K562 (cell line): Measurements from ENCODE around the gene PLXNB3.

Experiments
- CBFB ChIP-seq: sonication (generic); formaldehyde crosslinking; IDR thresholded peaks from 2 replicates; pipeline ENCODE4 v1.4.0; 2020; ENCODE audit warnings: mild to moderate bottlenecking, missing genetic modification reagents
- CBX8 ChIP-seq: fragments of 200-600 bp; sonication (generic); IDR thresholded peaks from 2 replicates; pipeline ENCODE4 v1.6.1; 2012; ENCODE audit warnings: borderline replicate concordance, mixed run types, low read depth, mild to moderate bottlenecking, moderate library complexity, mixed read lengths, low read length, control low read depth, inconsistent platforms; ENCODE audit not compliant: poor library complexity, severe bottlenecking; ENCODE audit errors: extremely low read depth
- FOXK2 ChIP-seq, 2 experiments: fragments of 450-650 bp; IDR thresholded peaks in 1 of 2; conservative IDR thresholded peaks in 1 of 2; 2 replicates each; pipeline ENCODE4 v1.6.1; 2016; ENCODE audit warnings: low read depth in 2 of 2, mild to moderate bottlenecking in 1 of 2
- GABPA ChIP-seq: fragments of 200-800 bp; sonication (Bioruptor generic); conservative IDR thresholded peaks from 2 replicates; pipeline ENCODE4 v1.6.1; 2016; ENCODE audit warnings: low read depth, missing genetic modification characterization, missing compliant biosample characterization
- JUNB ChIP-seq: fragments of 450-650 bp; formaldehyde crosslinking; conservative IDR thresholded peaks from 2 replicates; pipeline ENCODE4 v1.4.0; 2020; ENCODE audit warnings: mild to moderate bottlenecking
- PKNOX1 ChIP-seq: fragments of 450-650 bp; IDR thresholded peaks from 2 replicates; pipeline ENCODE4 v1.6.1; 2016
- POLR2A ChIP-seq: fragments of 450-650 bp; conservative IDR thresholded peaks from 2 replicates; pipeline ENCODE4 v1.6.1; 2016
- SIX5 ChIP-seq, 2 experiments: IDR thresholded peaks; 2 replicates each; pipeline ENCODE4 v1.6.1; 2011; ENCODE audit warnings: low read length in 2 of 2, borderline replicate concordance in 1 of 2, low read depth in 1 of 2, mild to moderate bottlenecking in 1 of 2, moderate library complexity in 1 of 2; ENCODE audit not compliant: insufficient read depth in 1 of 2

DNA sequence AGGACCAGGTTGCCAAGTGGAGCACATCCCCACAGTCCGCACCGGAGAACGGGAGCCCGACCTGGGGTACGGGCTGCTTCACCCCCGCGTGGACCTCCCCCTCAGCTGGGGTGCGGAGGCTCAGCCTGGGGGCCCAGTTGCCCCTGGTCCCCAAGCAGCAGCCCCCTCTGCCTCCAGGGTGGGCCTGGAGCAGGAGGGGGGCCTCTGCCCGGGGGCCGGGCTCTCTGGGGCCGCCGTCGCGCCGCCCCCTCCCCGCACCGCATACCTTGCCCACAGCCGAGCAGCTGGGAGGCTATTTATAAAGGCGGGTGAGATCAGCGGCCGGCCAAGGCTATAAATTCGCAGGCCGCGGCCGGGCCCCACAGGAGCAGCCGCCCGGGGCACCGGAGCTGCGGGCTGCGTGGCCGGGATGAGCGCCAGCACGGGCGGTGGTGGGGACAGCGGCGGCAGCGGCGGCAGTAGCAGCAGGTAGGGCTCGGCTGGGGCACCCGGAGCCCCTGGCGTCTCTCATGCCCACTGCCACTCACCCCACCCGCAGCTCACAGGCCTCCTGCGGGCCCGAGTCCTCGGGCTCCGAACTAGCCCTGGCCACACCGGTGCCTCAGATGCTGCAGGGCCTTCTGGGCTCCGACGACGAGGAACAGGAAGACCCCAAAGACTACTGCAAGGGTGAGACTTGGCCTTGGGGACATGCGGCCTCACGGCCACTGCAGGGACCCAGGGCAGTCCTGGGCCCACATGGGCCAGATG lies 16.8 kb downstream of the PLXNB3 start, which contains the start of gene SRPK3:
- TF ChIP-seq GABPA (tag) (no peak), FOXK2 (conservative IDR thresholded peaks at IDR 0.05 in 1 of 2, IDR thresholded peaks at IDR 0.05 in 1 of 2; ENCODE audit: low read depth in 2 of 2) (no peak), CBX8 (no peak), CBFB (CRISPR knock-in tag) (no peak), SIX5 (IDR thresholded peaks at IDR 0.05; ENCODE audit: borderline replicate concordance in 1 of 2, insufficient read depth in 1 of 2, low read depth in 1 of 2, low read length in 2 of 2) (no peak), JUNB (CRISPR knock-in tag) (no peak), PKNOX1 (no peak), POLR2A (no peak)
